B cell (primary cell): ENCODE data around the gene ARMH3.

ENCODE experiments used
- CTCF ChIP-seq: fragments of 200-600 bp; IDR thresholded peaks from one replicate; pipeline ENCODE4 v1.8.0; 2022; ENCODE audit warnings: antibody characterized with exemption, mild to moderate bottlenecking
- EZH2 ChIP-seq: IDR thresholded peaks from 2 replicates; pipeline ENCODE4 v1.6.1; 2012; ENCODE audit warnings: borderline replicate concordance, low read depth, mild to moderate bottlenecking, moderate library complexity, low read length; ENCODE audit not compliant: insufficient read depth, poor library complexity, severe bottlenecking

GRCh38 chr10:102033787-102034186, 22.2 kb downstream of the ARMH3 start:
- TF ChIP-seq CTCF (no peak), EZH2 (no peak)
